Panc1 (cell line): Measurements from ENCODE around the gene ADAP2. TPM values are rescaled to one million over a fixed set of nuclear protein-coding genes. Genes with fewer than 3 reads are reported as not detected.

Experiments used
- ATAC-seq: fragments of 200-7000 bp; cut with Tn5 transposase; 2 replicates; pipeline ENCODE4 v1.9.1; 2020; ENCODE audit warnings: mild to moderate bottlenecking, moderate library complexity
- BruUV-seq: library from RNA; stranded (reverse); fragments of 400-500 nt; replicated peaks from 2 replicates; lab custom pipeline; 2021; lab: Mats Ljungman, UMichigan
- CTCF ChIA-PET: fragments of 300-600 bp; sonication (Branson Sonifier 250); formaldehyde crosslinking; loops from one replicate; lab custom pipeline; 2022; ENCODE audit warnings: antibody characterized with exemption; lab: Charles Lee
- POLR2A ChIA-PET: fragments of 300-600 bp; sonication (Branson Sonifier 250); formaldehyde crosslinking; loops from one replicate; lab custom pipeline; 2022; ENCODE audit warnings: antibody characterized with exemption; lab: Charles Lee
- DNase-seq: peaks from one replicate; pipeline ENCODE4 v3.0.0-alpha.2; 2010; ENCODE audit warnings: low read depth, low spot score
- H3K27ac ChIP-seq: 2 replicates; pipeline ENCODE4 v1.5.1; 2011; ENCODE audit warnings: mild to moderate bottlenecking, low read length, inconsistent platforms
- H3K27me3 ChIP-seq: fragments of 200-500 bp; sonication (Bioruptor generic); 2 replicates; pipeline ENCODE4 v1.6.0; 2014; ENCODE audit warnings: low read length, inconsistent platforms; ENCODE audit not compliant: control insufficient read depth, insufficient read depth
- H3K36me3 ChIP-seq: fragments of 200-500 bp; sonication (Bioruptor generic); 2 replicates; pipeline ENCODE4 v1.5.1; 2014; ENCODE audit warnings: inconsistent platforms, mild to moderate bottlenecking, low read length, moderate library complexity; ENCODE audit not compliant: control insufficient read depth, insufficient read depth
- H3K4me1 ChIP-seq: 2 replicates; pipeline ENCODE4 v1.5.1; 2011; ENCODE audit warnings: inconsistent platforms, mild to moderate bottlenecking, low read length, moderate library complexity; ENCODE audit not compliant: control insufficient read depth, insufficient read depth
- H3K4me3 ChIP-seq, 2 experiments: 2 replicates each; pipeline ENCODE4 v1.5.1; 2011 to 2012; ENCODE audit warnings: low read depth in 2 of 2, low read length in 2 of 2, mild to moderate bottlenecking in 2 of 2, inconsistent platforms in 1 of 2, moderate library complexity in 1 of 2
- H3K9me3 ChIP-seq: fragments of 200-500 bp; sonication (Bioruptor generic); 2 replicates; pipeline ENCODE4 v1.5.1; 2014; ENCODE audit warnings: low read depth, mild to moderate bottlenecking, inconsistent platforms, low read length, moderate library complexity; ENCODE audit not compliant: control insufficient read depth, insufficient read depth
- CTCF ChIP-seq: fragments of 450-650 bp; IDR thresholded peaks from 2 replicates; pipeline ENCODE4 v1.5.1; 2017; ENCODE audit warnings: mild to moderate bottlenecking
- POLR2AphosphoS5 ChIP-seq: IDR thresholded peaks from 2 replicates; pipeline ENCODE4 v1.6.1; 2012; ENCODE audit warnings: mild to moderate bottlenecking, low read depth, low read length, moderate library complexity
- REST ChIP-seq, 2 experiments: IDR thresholded peaks; 2 replicates each; pipeline ENCODE4 v1.6.1; 2011 to 2012; ENCODE audit warnings: low read depth in 2 of 2, control low read depth in 1 of 2, low read length in 1 of 2, mild to moderate bottlenecking in 1 of 2, moderate library complexity in 1 of 2; ENCODE audit not compliant: insufficient read depth in 1 of 2
- SIN3A ChIP-seq: IDR thresholded peaks from 2 replicates; pipeline ENCODE4 v1.6.1; 2012; ENCODE audit warnings: low read depth, mild to moderate bottlenecking, low read length, moderate library complexity, borderline replicate concordance; ENCODE audit not compliant: insufficient read depth
- TCF7L2 ChIP-seq: IDR thresholded peaks from 2 replicates; pipeline ENCODE4 v1.6.1; 2011; ENCODE audit warnings: mild to moderate bottlenecking, low read depth, low read length, inconsistent platforms
- in situ Hi-C: cut with HindIII; loops from 2 replicates; pipeline ENCODE4 v1.10.0; 2016; ENCODE audit warnings: low sequenced_read_pairs, low pct_unique_long_range_greater_than_20kb
- intact Hi-C: fragments of 100-400 bp; cut with micrococcal nuclease; formaldehyde crosslinking; loops from one replicate; pipeline ENCODE4 v1.10.0; 2022; ENCODE audit not compliant: unreplicated experiment
- total RNA-seq: library from RNA; stranded (reverse); gene quantifications from one replicate; pipeline ENCODE4 v1.2.1, GENCODE V29; 2021; ENCODE audit not compliant: unreplicated experiment

ADAP2 gene
- total RNA-seq, 1 experiment from 2014 or later = 2.4 TPM

DNA sequence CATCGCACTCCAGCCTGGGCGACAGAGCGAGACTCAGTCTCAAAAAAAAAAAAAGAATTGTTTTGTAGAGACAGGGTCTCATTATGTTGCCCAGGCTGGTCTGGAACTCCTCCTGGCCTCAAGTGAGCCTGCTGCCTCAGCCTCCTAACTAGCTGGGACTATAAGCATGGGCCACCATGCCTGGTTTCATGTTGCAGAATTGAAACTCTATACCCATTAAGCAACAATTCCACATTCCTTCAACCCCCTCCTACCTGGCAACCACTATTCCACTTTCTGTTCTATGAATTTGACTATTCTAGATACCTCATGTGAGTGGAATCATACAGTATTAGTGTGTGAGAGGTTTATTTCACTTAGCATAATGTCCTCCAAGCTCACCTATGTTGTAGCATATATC lies 73.6 kb downstream of the ADAP2 start:
- DNase-seq = no peak
- intact Hi-C loops (no loop called here), in situ Hi-C loops (no loop called here)
- no peak for ATAC-seq
- no peaks in the 10 kb centered on the region for H3K4me1 ChIP-seq
- H3K9me3 ChIP-seq = no peaks in the 10 kb centered on the region
- CTCF ChIA-PET = interaction anchor here (0.7 kb wide), 1 partner anchor 20 kb away, joined by 5 read pairs; no protein-coding TSS in a partner anchor
- POLR2A ChIA-PET = no interaction called here
- no peaks in the 10 kb centered on the region for H3K36me3 ChIP-seq
- H3K27ac ChIP-seq = no peak overlapping the region
- no peak overlapping the region for H3K4me3 ChIP-seq
- no peak for TF ChIP-seq REST (IDR thresholded peaks at IDR 0.05; ENCODE audit: insufficient read depth in 1 of 2, low read depth in 2 of 2, low read length in 1 of 2)
- TF ChIP-seq SIN3A = no peak
- TF ChIP-seq POLR2AphosphoS5 = no peak
- TF ChIP-seq CTCF = no peak
- TF ChIP-seq TCF7L2 = no peak
- no peaks in the 10 kb centered on the region for H3K27me3 ChIP-seq
- BruUV-seq = no TSS peak

DNA sequence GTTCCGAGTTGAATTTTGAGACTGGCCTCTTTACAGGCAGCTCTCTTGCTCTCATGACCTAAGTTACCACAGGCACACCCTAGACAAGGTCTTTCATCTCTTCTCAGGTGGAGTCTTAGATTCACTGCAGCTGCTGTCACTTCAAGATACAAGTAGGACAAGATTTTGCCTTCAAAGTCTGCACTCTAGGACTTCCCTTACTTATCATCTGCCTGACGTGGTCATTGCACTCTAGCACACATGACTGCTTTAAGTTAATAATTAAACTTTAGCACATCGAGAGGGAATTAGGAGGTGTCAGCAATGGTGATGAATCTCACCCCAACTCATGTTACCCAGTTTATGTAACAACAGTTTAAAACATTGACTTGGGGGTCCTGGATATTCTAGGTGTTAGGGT lies 74.7 kb downstream of the ADAP2 start:
- ChIA-PET POLR2A (no interaction called here), CTCF (no interaction called here)
- BruUV-seq = no TSS peak
- DNase-seq (no peak), ATAC-seq (no peak)
- in situ Hi-C loops = no loop called here
- intact Hi-C loops = no loop called here
- H3K4me1 ChIP-seq = no peaks in the 10 kb centered on the region
- TF ChIP-seq SIN3A (no peak), REST (IDR thresholded peaks at IDR 0.05; ENCODE audit: insufficient read depth in 1 of 2, low read depth in 2 of 2, low read length in 1 of 2) (no peak), POLR2AphosphoS5 (no peak), CTCF (no peak), TCF7L2 (no peak)
- no peak overlapping the region for H3K27ac ChIP-seq
- no peaks in the 10 kb centered on the region for H3K9me3 ChIP-seq
- no peak overlapping the region for H3K4me3 ChIP-seq
- no peaks in the 10 kb centered on the region for H3K36me3 ChIP-seq
- no peaks in the 10 kb centered on the region for H3K27me3 ChIP-seq
